HepG2 (cell line): ENCODE results near the gene SEMA3B. TPM values are rescaled to one million over a fixed set of nuclear protein-coding genes. Genes with fewer than 3 reads are reported as not detected.

Experiments
- AHDC1 ChIP-seq: sonication (generic); formaldehyde crosslinking; IDR thresholded peaks from 2 replicates; pipeline ENCODE4 v1.5.1; 2020; ENCODE audit warnings: mild to moderate bottlenecking, missing genetic modification reagents, borderline replicate concordance
- ERF ChIP-seq: IDR thresholded peaks from 2 replicates; pipeline ENCODE4 v1.6.1; 2018; ENCODE audit warnings: missing biosample characterization, missing genetic modification reagents
- HHEX ChIP-seq: IDR thresholded peaks from 2 replicates; pipeline ENCODE4 v1.6.1; 2016; ENCODE audit warnings: control low read depth
- HNF1B ChIP-seq: sonication (generic); formaldehyde crosslinking; IDR thresholded peaks from 2 replicates; pipeline ENCODE4 v1.5.1; 2020; ENCODE audit warnings: mild to moderate bottlenecking, moderate library complexity, missing genetic modification reagents
- HNRNPUL1 ChIP-seq: fragments of 200-400 bp; formaldehyde crosslinking; IDR thresholded peaks from 2 replicates; pipeline ENCODE4 v1.6.1; 2017; ENCODE audit warnings: low read depth, mild to moderate bottlenecking, low read length, moderate library complexity
- KLF12 ChIP-seq: sonication (generic); formaldehyde crosslinking; IDR thresholded peaks from 2 replicates; pipeline ENCODE4 v1.4.0; 2020; ENCODE audit warnings: missing genetic modification reagents, borderline replicate concordance
- MYC ChIP-seq: sonication (generic); formaldehyde crosslinking; IDR thresholded peaks from 2 replicates; pipeline ENCODE4 v1.9.0; 2021; ENCODE audit warnings: missing genetic modification reagents, borderline replicate concordance
- POGZ ChIP-seq: sonication (generic); formaldehyde crosslinking; IDR thresholded peaks from 2 replicates; pipeline ENCODE4 v1.4.0; 2020; ENCODE audit warnings: mild to moderate bottlenecking, missing genetic modification reagents
- RBAK ChIP-seq: sonication (generic); formaldehyde crosslinking; IDR thresholded peaks from 2 replicates; pipeline ENCODE4 v1.5.1; 2020; ENCODE audit warnings: mild to moderate bottlenecking, missing genetic modification reagents
- TCF7 ChIP-seq: sonication (generic); IDR thresholded peaks from 2 replicates; pipeline ENCODE4 v1.6.1; 2016; ENCODE audit warnings: antibody characterized with exemption, low read depth
- ZBTB7B ChIP-seq: sonication (generic); formaldehyde crosslinking; IDR thresholded peaks from 2 replicates; pipeline ENCODE4 v1.4.0; 2020; ENCODE audit warnings: missing genetic modification reagents
- ZIK1 ChIP-seq: sonication (generic); formaldehyde crosslinking; IDR thresholded peaks from 2 replicates; pipeline ENCODE4 v1.5.0; 2020; ENCODE audit warnings: mild to moderate bottlenecking, low read depth, missing genetic modification reagents, borderline replicate concordance
- ZNF615 ChIP-seq: sonication (generic); formaldehyde crosslinking; IDR thresholded peaks from 2 replicates; pipeline ENCODE4 v1.5.0; 2020; ENCODE audit warnings: mild to moderate bottlenecking, missing genetic modification reagents, borderline replicate concordance
- polyA plus RNA-seq, 8 experiments: library from polyadenylated mRNA; depleted of rRNA in 3 of 8; stranded (reverse) in 7 of 8; unstranded in 1 of 8; fragments of >200 nt; fragmentation: Illumina TruSeq in 4 of 8; extraction: Trizol in 4 of 8; gene quantifications; 2 replicates each; pipeline versions ENCODE4 v1.2.1 to v1.2.3, GENCODE V29; 2011 to 2016; ENCODE audit warnings: low read depth in 4 of 8, missing spikeins in 1 of 8, mixed read lengths in 1 of 8; ENCODE audit not compliant: insufficient read depth in 1 of 8
- total RNA-seq, 5 experiments: library from RNA; depleted of rRNA; stranded (reverse); fragments of >200 nt; fragmentation: Illumina TruSeq; extraction: Trizol; gene quantifications; 2 replicates each; pipeline ENCODE4 v1.2.3, GENCODE V29; 2016; ENCODE audit warnings: low read depth in 1 of 5
- TF ChIP-seq, protein P1 (sequence below): sonication (generic); formaldehyde crosslinking; IDR thresholded peaks from 2 replicates; pipeline ENCODE4 v1.5.0; 2020; ENCODE audit warnings: mild to moderate bottlenecking, missing genetic modification reagents, borderline replicate concordance
- TF ChIP-seq, protein P2 (sequence below): sonication (generic); formaldehyde crosslinking; IDR thresholded peaks from 2 replicates; pipeline ENCODE4 v1.9.0; 2022; ENCODE audit warnings: low read depth, missing genetic modification reagents

SEMA3B gene
- total and polyA plus RNA-seq, 2 of the 13 experiments (the other 11 are each of a cell fraction or from before 2014, with no cell fraction given) = 93.2 to 158 TPM

DNA sequence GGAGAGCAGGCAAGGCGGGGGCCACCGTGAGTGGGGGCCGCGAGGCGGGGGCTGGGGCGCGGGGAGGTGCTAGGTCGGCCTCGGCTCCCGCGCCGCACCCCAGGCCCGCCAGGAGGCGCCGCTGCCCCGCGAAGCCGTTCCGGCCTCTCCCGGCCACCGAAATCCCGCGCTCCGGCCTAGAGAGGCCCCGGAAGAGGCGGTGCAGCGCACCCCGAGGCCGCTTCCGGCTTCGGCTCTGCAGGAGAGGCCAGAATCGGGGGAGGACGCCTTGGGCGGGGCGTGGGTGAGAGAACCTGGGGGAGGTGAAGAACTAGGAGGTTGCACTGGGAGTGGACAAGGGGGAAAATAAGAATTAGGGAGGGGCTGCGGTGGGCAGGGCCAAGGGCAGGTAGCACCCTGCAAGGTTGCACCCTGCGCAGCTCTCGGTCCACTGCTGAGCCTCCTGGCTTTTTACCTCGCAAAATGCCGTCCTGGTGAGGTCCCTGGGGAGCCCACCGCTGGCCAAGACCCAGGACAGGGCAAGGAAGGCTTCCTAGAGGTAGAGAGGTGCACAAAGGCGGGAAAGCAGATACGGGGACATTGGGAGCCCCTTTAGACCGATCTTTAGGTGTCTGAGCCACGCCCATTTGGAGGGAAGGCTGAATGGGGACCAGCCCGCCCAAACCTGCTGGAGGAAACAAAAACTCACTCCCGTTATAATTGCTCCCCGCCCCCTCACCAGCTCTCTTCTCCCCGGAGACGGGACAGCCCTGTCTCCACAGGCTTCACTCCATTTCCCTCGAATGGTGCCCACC is 41.4 kb upstream of the SEMA3B start (continued):
- peak; percentile 87; the same call in 1 of the 2 replicates for TF ChIP-seq ZNF615 (CRISPR knock-in tag)
- TF ChIP-seq ZIK1 (CRISPR knock-in tag) = no peak
- TF ChIP-seq, protein P1, sequence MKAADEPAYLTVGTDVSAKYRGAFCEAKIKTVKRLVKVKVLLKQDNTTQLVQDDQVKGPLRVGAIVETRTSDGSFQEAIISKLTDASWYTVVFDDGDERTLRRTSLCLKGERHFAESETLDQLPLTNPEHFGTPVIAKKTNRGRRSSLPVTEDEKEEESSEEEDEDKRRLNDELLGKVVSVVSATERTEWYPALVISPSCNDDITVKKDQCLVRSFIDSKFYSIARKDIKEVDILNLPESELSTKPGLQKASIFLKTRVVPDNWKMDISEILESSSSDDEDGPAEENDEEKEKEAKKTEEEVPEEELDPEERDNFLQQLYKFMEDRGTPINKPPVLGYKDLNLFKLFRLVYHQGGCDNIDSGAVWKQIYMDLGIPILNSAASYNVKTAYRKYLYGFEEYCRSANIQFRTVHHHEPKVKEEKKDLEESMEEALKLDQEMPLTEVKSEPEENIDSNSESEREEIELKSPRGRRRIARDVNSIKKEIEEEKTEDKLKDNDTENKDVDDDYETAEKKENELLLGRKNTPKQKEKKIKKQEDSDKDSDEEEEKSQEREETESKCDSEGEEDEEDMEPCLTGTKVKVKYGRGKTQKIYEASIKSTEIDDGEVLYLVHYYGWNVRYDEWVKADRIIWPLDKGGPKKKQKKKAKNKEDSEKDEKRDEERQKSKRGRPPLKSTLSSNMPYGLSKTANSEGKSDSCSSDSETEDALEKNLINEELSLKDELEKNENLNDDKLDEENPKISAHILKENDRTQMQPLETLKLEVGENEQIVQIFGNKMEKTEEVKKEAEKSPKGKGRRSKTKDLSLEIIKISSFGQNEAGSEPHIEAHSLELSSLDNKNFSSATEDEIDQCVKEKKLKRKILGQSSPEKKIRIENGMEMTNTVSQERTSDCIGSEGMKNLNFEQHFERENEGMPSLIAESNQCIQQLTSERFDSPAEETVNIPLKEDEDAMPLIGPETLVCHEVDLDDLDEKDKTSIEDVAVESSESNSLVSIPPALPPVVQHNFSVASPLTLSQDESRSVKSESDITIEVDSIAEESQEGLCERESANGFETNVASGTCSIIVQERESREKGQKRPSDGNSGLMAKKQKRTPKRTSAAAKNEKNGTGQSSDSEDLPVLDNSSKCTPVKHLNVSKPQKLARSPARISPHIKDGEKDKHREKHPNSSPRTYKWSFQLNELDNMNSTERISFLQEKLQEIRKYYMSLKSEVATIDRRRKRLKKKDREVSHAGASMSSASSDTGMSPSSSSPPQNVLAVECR (CRISPR knock-in tag) = peak; percentile 89
- no peak for TF ChIP-seq HHEX (CRISPR knock-in tag)
- TF ChIP-seq, protein P2, sequence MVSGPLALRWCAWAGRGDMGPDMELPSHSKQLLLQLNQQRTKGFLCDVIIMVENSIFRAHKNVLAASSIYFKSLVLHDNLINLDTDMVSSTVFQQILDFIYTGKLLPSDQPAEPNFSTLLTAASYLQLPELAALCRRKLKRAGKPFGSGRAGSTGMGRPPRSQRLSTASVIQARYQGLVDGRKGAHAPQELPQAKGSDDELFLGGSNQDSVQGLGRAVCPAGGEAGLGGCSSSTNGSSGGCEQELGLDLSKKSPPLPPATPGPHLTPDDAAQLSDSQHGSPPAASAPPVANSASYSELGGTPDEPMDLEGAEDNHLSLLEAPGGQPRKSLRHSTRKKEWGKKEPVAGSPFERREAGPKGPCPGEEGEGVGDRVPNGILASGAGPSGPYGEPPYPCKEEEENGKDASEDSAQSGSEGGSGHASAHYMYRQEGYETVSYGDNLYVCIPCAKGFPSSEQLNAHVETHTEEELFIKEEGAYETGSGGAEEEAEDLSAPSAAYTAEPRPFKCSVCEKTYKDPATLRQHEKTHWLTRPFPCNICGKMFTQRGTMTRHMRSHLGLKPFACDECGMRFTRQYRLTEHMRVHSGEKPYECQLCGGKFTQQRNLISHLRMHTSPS = peak; percentile 33; the same call in 1 of the 2 replicates
- TF ChIP-seq POGZ (CRISPR knock-in tag) = peak; percentile 76
- peak; percentile 71; the same call in 1 of the 2 replicates for TF ChIP-seq ZBTB7B (CRISPR knock-in tag)
- no peak; the same call in none of the 2 replicates for TF ChIP-seq KLF12 (CRISPR knock-in tag)
- TF ChIP-seq ERF (CRISPR knock-in tag) = peak; percentile 92
- TF ChIP-seq MYC (CRISPR knock-in tag) = peak; percentile 79; the same call in 1 of the 2 replicates
- no peak for TF ChIP-seq HNRNPUL1
- no peak for TF ChIP-seq RBAK (CRISPR knock-in tag)
- no peak for TF ChIP-seq AHDC1 (CRISPR knock-in tag)
- peak; percentile 81 for TF ChIP-seq HNF1B (CRISPR knock-in tag)
- TF ChIP-seq TCF7 = no peak; the same call in 1 of the 2 replicates
